Type B pancreatic cell (in vitro differentiated cells): Measurements from ENCODE around the gene HSBP1. TPM values are rescaled to one million over a fixed set of nuclear protein-coding genes. Genes with fewer than 3 reads are reported as not detected.

Source experiments
- DNase-seq: peaks from one replicate; pipeline ENCODE4 v3.0.0; 2021; ENCODE audit warnings: mixed read lengths; ENCODE audit not compliant: unreplicated experiment; ENCODE audit errors: extremely low spot score
- H3K27ac Mint-ChIP-seq: 2 replicates; pipeline ENCODE4 v1.8.0; 2021; ENCODE audit warnings: mild to moderate bottlenecking, mixed read lengths
- H3K27me3 Mint-ChIP-seq: 2 replicates; pipeline ENCODE4 v1.8.0; 2021; ENCODE audit warnings: mixed read lengths
- H3K36me3 Mint-ChIP-seq: 2 replicates; pipeline ENCODE4 v1.8.0; 2021; ENCODE audit warnings: mixed read lengths
- H3K4me1 Mint-ChIP-seq: one replicate; pipeline ENCODE4 v1.8.0; 2021; ENCODE audit warnings: mixed read lengths; ENCODE audit not compliant: unreplicated experiment
- H3K4me3 Mint-ChIP-seq: 2 replicates; pipeline ENCODE4 v1.8.0; 2021; ENCODE audit warnings: mild to moderate bottlenecking, mixed read lengths
- H3K9me3 Mint-ChIP-seq: 2 replicates; pipeline ENCODE4 v1.8.0; 2021; ENCODE audit warnings: mixed read lengths
- CTCF ChIP-seq: fragments of 200-600 bp; sonication (generic); conservative IDR thresholded peaks from 2 replicates; pipeline ENCODE4 v1.5.0; 2021; ENCODE audit warnings: antibody characterized with exemption, mild to moderate bottlenecking
- total RNA-seq: library from RNA; stranded (reverse); gene quantifications from 2 replicates; pipeline ENCODE4 v1.2.1, GENCODE V29; 2021; ENCODE audit warnings: low replicate concordance

HSBP1 gene
- total RNA-seq, 1 donor from 2014 or later: 226 TPM

DNA sequence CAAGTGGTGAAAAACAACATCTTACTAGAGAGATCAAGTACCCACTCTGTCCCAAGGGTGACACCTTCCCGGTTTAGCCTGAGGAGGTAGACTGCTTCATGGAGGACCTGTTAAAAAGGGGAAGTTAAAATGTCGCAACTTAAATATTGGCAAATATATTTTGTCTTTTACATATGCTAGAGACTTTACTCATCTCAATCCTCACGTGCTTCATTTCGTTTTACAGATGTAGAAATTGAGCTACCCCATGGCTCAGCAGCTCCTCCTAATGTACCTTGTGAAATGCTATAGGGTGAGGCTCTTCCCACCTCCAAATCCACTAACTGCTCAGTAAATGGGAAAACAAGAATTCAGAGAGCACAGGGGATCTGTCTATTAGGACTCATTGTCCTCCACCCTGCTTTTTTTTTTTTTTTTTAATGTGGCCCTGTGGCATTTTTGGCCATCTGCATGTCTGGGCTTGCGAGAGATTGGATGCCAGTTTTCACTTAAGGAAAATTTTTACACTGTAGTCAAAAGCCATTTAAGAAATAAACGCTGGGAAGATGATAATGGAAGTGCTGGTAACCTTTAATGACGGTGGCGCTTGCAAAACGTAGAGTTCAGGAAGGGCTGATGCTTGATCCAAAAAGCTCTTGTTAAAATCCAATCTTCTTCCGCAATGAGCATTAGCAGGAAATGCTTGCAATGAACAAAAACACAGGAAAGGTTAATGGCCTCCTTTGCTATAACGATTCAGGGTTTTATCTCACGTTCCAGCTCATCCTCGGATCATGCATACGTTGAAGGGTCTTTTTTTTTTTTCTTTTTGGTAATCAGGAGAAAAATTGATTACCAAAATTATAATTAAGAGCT is 39.8 kb downstream of the HSBP1 start:
- no peak for TF ChIP-seq CTCF
- Mint-ChIP-seq H3K27me3 (peaks cover 2% of the 10 kb centered on the region), H3K36me3 (no peaks in the 10 kb centered on the region), H3K4me1 (peaks cover 8% of the 10 kb centered on the region), H3K27ac (no peak overlapping the region), H3K9me3 (no peaks in the 10 kb centered on the region), H3K4me3 (no peak overlapping the region)
- DNase-seq: no peak

DNA sequence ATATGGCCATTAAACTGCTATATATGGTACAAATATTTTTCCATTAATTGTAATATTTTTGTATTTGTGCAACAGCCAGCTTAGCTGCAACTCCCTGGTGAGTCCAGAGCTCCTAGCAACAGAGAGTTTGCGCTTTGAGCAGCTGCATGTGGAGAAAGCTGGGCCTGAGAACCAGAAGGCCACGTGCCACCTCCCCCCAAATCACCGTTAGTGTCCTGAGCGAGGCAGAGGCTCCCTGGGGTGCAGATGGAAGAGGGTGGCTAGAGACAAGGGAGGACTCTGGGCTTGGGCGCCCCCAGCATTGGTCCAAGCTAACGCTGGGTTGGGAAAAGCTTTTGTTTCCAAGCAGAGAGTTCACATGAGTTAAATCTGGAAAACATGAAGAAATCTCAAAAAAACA is 41.6 kb downstream of the HSBP1 start:
- no peak for TF ChIP-seq CTCF
- Mint-ChIP-seq H3K27ac (no peak overlapping the region), H3K9me3 (no peaks in the 10 kb centered on the region), H3K4me1 (no peaks in the 10 kb centered on the region), H3K36me3 (no peaks in the 10 kb centered on the region), H3K4me3 (no peak overlapping the region), H3K27me3 (peaks cover 3% of the 10 kb centered on the region)
- no peak for DNase-seq

GRCh38 chr16:83850947-83851346 is 43.2 kb downstream of the HSBP1 start:
- Mint-ChIP-seq H3K9me3 (no peaks in the 10 kb centered on the region), H3K36me3 (no peaks in the 10 kb centered on the region), H3K4me3 (no peak overlapping the region), H3K4me1 (no peaks in the 10 kb centered on the region), H3K27me3 (peaks cover 4% of the 10 kb centered on the region), H3K27ac (no peak overlapping the region)
- no peak for TF ChIP-seq CTCF
- no peak for DNase-seq

DNA sequence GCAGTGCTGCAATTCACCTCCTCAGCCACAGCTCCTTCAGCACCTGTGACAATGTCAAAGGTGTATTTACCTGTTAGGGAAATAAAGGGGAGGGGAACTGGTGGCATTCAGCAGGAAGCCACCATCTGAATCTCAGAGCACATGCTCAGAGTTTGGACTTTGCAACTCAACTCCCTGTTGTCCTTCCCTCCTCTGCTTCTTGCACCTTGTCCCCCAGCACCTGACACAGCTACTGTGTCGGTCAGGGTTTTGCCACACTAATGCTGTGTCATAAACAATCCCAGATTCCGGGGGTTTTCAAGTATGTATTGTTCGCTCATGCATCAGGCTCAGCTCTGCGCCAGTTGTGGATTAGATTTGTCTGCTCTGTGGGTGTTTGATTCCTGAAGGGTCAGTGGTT is 43.7 kb downstream of the HSBP1 start:
- no peak for TF ChIP-seq CTCF
- H3K27ac Mint-ChIP-seq: no peak overlapping the region
- DNase-seq: no peak
- H3K27me3 Mint-ChIP-seq: peaks cover 4% of the 10 kb centered on the region
- H3K36me3 Mint-ChIP-seq: no peaks in the 10 kb centered on the region
- H3K4me3 Mint-ChIP-seq: no peak overlapping the region
- H3K4me1 Mint-ChIP-seq: no peaks in the 10 kb centered on the region
- H3K9me3 Mint-ChIP-seq: no peaks in the 10 kb centered on the region

DNA sequence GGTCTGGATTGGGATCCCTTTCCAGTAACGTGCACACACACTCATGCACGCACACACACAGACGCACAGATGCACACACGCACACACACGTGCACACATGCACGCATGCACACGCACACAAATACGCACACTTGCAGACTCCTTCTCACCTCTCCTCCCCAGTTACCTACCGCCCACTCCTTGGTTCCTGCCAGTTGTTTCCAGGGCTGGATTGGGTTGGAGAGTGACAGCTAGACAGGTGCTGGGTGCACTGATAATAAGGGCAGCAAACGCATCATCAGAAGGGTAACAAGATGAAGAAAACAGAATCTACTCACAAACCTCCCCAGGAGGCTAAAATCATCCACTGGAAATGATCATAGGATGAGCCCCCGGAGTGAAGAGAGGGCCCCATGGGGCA is 45.0 kb downstream of the HSBP1 start:
- DNase-seq: no peak
- H3K4me3 Mint-ChIP-seq: no peak overlapping the region
- H3K27me3 Mint-ChIP-seq: peaks cover 6% of the 10 kb centered on the region
- H3K36me3 Mint-ChIP-seq: no peaks in the 10 kb centered on the region
- peaks cover 4% of the 10 kb centered on the region for H3K4me1 Mint-ChIP-seq
- H3K27ac Mint-ChIP-seq: no peak overlapping the region
- H3K9me3 Mint-ChIP-seq: no peaks in the 10 kb centered on the region
- no peak for TF ChIP-seq CTCF
